Mesothelial cell of epicardium (in vitro differentiated cells): Measurements from ENCODE around the gene OR2AE1. TPM values are rescaled to one million over a fixed set of nuclear protein-coding genes. Genes with fewer than 3 reads are reported as not detected.

Experiments used
- DNase-seq, 2 experiments: peaks; one replicate each; pipeline ENCODE4 v3.0.0; 2021; ENCODE audit warnings: low spot score in 2 of 2; ENCODE audit not compliant: unreplicated experiment in 2 of 2
- H3K27ac Mint-ChIP-seq: 2 replicates; pipeline ENCODE4 v1.8.0; 2021; ENCODE audit warnings: mixed read lengths
- H3K27me3 Mint-ChIP-seq: 2 replicates; pipeline ENCODE4 v1.8.0; 2021; ENCODE audit warnings: low read depth, mixed read lengths
- H3K36me3 Mint-ChIP-seq: 2 replicates; pipeline ENCODE4 v1.8.0; 2021; ENCODE audit warnings: mixed read lengths
- H3K4me1 Mint-ChIP-seq: 2 replicates; pipeline ENCODE4 v1.8.0; 2021; ENCODE audit warnings: mixed read lengths
- H3K4me3 Mint-ChIP-seq: 2 replicates; pipeline ENCODE4 v1.8.0; 2021; ENCODE audit warnings: mild to moderate bottlenecking, moderate library complexity, mixed read lengths
- H3K9me3 Mint-ChIP-seq: 2 replicates; pipeline ENCODE4 v1.8.0; 2021; ENCODE audit warnings: mixed read lengths
- CTCF ChIP-seq: fragments of 200-600 bp; sonication (generic); IDR thresholded peaks from one replicate; pipeline ENCODE4 v1.5.0; 2021; ENCODE audit warnings: antibody characterized with exemption; ENCODE audit not compliant: unreplicated experiment
- total RNA-seq: library from RNA; stranded (reverse); gene quantifications from 3 replicates; pipeline ENCODE4 v1.2.1, GENCODE V29; 2021

The OR2AE1 gene
- total RNA-seq, 1 donor from 2014 or later: 0.63 TPM

GRCh38 chr7:99831595-99831994 lies 45.2 kb downstream of the OR2AE1 start:
- no peak for DNase-seq
- Mint-ChIP-seq H3K9me3 (no peaks in the 10 kb centered on the region), H3K36me3 (no peaks in the 10 kb centered on the region), H3K4me3 (no peak overlapping the region), H3K4me1 (peaks cover 30% of the 10 kb centered on the region), H3K27me3 (no peaks in the 10 kb centered on the region), H3K27ac (no peak overlapping the region)
- TF ChIP-seq CTCF: no peak

- H3K4me1 Mint-ChIP-seq: peaks cover 42% of the 10 kb centered on the region
- no peak overlapping the region for H3K27ac Mint-ChIP-seq
- no peak for DNase-seq
- no peaks in the 10 kb centered on the region for H3K36me3 Mint-ChIP-seq
- no peak overlapping the region for H3K4me3 Mint-ChIP-seq
- H3K27me3 Mint-ChIP-seq: no peaks in the 10 kb centered on the region
- TF ChIP-seq CTCF: no peak
- no peaks in the 10 kb centered on the region for H3K9me3 Mint-ChIP-seq
Observed at GRCh38 chr7:99829524-99830160, 47.2 kb downstream of the OR2AE1 start.

GRCh38 chr7:99828811-99829210 lies 48.0 kb downstream of the OR2AE1 start:
- no peak for TF ChIP-seq CTCF
- H3K9me3 Mint-ChIP-seq: no peaks in the 10 kb centered on the region
- H3K27ac Mint-ChIP-seq: no peak overlapping the region
- H3K4me1 Mint-ChIP-seq: peaks cover 38% of the 10 kb centered on the region
- no peak overlapping the region for H3K4me3 Mint-ChIP-seq
- no peaks in the 10 kb centered on the region for H3K27me3 Mint-ChIP-seq
- no peaks in the 10 kb centered on the region for H3K36me3 Mint-ChIP-seq
- no peak for DNase-seq

- no peak for TF ChIP-seq CTCF
- H3K36me3 Mint-ChIP-seq: no peaks in the 10 kb centered on the region
- no peak for DNase-seq
- no peaks in the 10 kb centered on the region for H3K9me3 Mint-ChIP-seq
- H3K27me3 Mint-ChIP-seq: no peaks in the 10 kb centered on the region
- no peak overlapping the region for H3K27ac Mint-ChIP-seq
- no peak overlapping the region for H3K4me3 Mint-ChIP-seq
- H3K4me1 Mint-ChIP-seq: peaks cover 32% of the 10 kb centered on the region
Observed at GRCh38 chr7:99827040-99827778, 49.6 kb downstream of the OR2AE1 start.

Other genes starting within 250 kb of the OR2AE1 start
- gene CYP3A5, start 197.0 kb downstream of the OR2AE1 start, total RNA-seq: 9.0 to 10.1 TPM (median 9.2 TPM) in 3 replicates
- gene CYP3A7, start 141.8 kb downstream of the OR2AE1 start, total RNA-seq: 0.33 TPM in 1 of 3 replicates, not detected in the others
- gene CYP3A4, start 92.8 kb downstream of the OR2AE1 start, total RNA-seq: not detected in 3 replicates
- gene CYP3A43, start 49.0 kb downstream of the OR2AE1 start, total RNA-seq: 0.40 TPM in 1 of 3 replicates, not detected in the others
- gene TRIM4, start 42.5 kb upstream of the OR2AE1 start, total RNA-seq: 13.1 to 14.1 TPM (median 13.6 TPM) in 3 replicates
- gene GJC3, start 52.6 kb upstream of the OR2AE1 start, total RNA-seq: 0.27 to 0.54 TPM in 2 of 3 replicates, not detected in the other
- gene AZGP1, start 99.0 kb upstream of the OR2AE1 start, total RNA-seq: 0.27 to 0.56 TPM in 2 of 3 replicates, not detected in the other
- gene ZKSCAN1, start 138.6 kb upstream of the OR2AE1 start, total RNA-seq: 143 to 149 TPM (median 143 TPM) in 3 replicates
- gene ZSCAN21, start 172.7 kb upstream of the OR2AE1 start, total RNA-seq: 17.0 to 17.6 TPM (median 17.4 TPM) in 3 replicates
- 78.6 to 85.9 TPM (median 81.1 TPM) in 3 replicates for gene ZNF3, start 204.7 kb upstream of the OR2AE1 start, total RNA-seq
- gene COPS6, start 211.9 kb upstream of the OR2AE1 start, total RNA-seq: 96.4 to 103 TPM (median 97.7 TPM) in 3 replicates
- 170 to 172 TPM (median 171 TPM) in 3 replicates for gene MCM7, start 224.4 kb upstream of the OR2AE1 start, total RNA-seq
- gene AP4M1, start 224.6 kb upstream of the OR2AE1 start, total RNA-seq: 23.5 to 26.8 TPM (median 25.6 TPM) in 3 replicates
- 63.7 to 68.8 TPM (median 66.2 TPM) in 3 replicates for gene TAF6, start 242.3 kb upstream of the OR2AE1 start, total RNA-seq
- gene CNPY4, start 242.6 kb upstream of the OR2AE1 start, total RNA-seq: 26.1 to 27.9 TPM (median 27.4 TPM) in 3 replicates
- gene MBLAC1, start 249.9 kb upstream of the OR2AE1 start, total RNA-seq: 2.9 to 3.5 TPM (median 2.9 TPM) in 3 replicates